MM.1S (cell line): ENCODE data around the gene DELE1.

ENCODE experiments used
- EZH2 ChIP-seq: fragments of 300-600 bp; sonication (generic); optimal IDR thresholded peaks from 2 replicates; pipeline ENCODE3; 2017; ENCODE audit warnings: low read depth, mild to moderate bottlenecking, antibody characterized with exemption, low read length, mixed read lengths
- EZH2phosphoT487 ChIP-seq: fragments of 300-600 bp; sonication (generic); IDR thresholded peaks from 2 replicates; pipeline ENCODE4 v1.6.1; 2018; ENCODE audit warnings: antibody characterized with exemption, low read length
- TF ChIP-seq, protein P1 (sequence below): fragments of 300-600 bp; sonication (generic); IDR thresholded peaks from 2 replicates; pipeline ENCODE4 v1.5.1; 2016; ENCODE audit warnings: antibody characterized with exemption, low read length, mixed read lengths

DNA sequence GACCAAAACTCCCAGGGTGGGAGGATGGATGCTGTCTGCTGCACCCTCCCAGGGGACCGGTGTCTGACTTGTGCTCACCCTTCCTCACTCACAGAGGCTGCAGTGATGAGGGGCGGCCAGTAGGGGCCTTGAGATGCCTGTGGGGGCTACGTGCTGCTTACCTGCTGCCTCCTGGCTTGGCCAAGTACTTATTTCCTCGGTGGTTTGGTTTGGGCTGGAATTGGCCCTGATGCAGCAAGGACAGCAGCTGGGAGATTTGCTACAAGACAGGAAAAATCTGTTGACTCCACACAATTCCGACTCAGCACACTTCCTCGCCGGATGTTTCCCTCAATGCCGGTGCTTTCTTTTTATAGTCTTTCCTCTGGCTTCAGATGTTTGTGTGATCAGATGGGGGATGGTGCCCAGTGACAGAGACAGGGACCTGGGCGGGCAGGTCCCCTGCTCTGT lies 27.7 kb downstream of the DELE1 start:
- TF ChIP-seq, protein P1, sequence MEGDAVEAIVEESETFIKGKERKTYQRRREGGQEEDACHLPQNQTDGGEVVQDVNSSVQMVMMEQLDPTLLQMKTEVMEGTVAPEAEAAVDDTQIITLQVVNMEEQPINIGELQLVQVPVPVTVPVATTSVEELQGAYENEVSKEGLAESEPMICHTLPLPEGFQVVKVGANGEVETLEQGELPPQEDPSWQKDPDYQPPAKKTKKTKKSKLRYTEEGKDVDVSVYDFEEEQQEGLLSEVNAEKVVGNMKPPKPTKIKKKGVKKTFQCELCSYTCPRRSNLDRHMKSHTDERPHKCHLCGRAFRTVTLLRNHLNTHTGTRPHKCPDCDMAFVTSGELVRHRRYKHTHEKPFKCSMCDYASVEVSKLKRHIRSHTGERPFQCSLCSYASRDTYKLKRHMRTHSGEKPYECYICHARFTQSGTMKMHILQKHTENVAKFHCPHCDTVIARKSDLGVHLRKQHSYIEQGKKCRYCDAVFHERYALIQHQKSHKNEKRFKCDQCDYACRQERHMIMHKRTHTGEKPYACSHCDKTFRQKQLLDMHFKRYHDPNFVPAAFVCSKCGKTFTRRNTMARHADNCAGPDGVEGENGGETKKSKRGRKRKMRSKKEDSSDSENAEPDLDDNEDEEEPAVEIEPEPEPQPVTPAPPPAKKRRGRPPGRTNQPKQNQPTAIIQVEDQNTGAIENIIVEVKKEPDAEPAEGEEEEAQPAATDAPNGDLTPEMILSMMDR: peak; percentile 40
- TF ChIP-seq EZH2 (no peak), EZH2phosphoT487 (no peak)
